Prostate gland (tissue), 2 donors: ENCODE results near the gene ENTPD7. TPM values are rescaled to one million over a fixed set of nuclear protein-coding genes. Genes with fewer than 3 reads are reported as not detected.

Experiments used
- DNase-seq: peaks from one replicate; pipeline ENCODE4 v3.0.0-alpha.2; 2019; ENCODE audit warnings: low spot score
- H3K27ac ChIP-seq, 2 donors: fragments of 200-600 bp; sonication (generic); 2 replicates each; pipeline ENCODE4 v1.5.1; 2017 to 2019
- H3K27me3 ChIP-seq: fragments of 200-600 bp; sonication (generic); replicated peaks from 2 replicates; pipeline ENCODE4 v1.5.1; 2019; ENCODE audit not compliant: insufficient read depth
- H3K36me3 ChIP-seq, 2 donors: fragments of 200-600 bp; sonication (generic); 1 replicate in 1 of 2; 2 replicates in 1 of 2; pipeline versions ENCODE4 v1.5.1 to v1.8.1; 2017 to 2019
- H3K4me1 ChIP-seq: fragments of 200-600 bp; sonication (generic); replicated peaks from 2 replicates; pipeline ENCODE4 v1.5.1; 2019
- H3K4me3 ChIP-seq, 2 donors: fragments of 200-600 bp; sonication (generic); 2 replicates each; pipeline ENCODE4 v1.5.1; 2017 to 2019
- H3K9me3 ChIP-seq: fragments of 200-600 bp; sonication (generic); 2 replicates; pipeline ENCODE4 v1.5.1; 2017
- CTCF ChIP-seq, 4 experiments: fragments of 200-600 bp in 2 of 4; fragments of 450-650 bp in 2 of 4; sonication (generic) in 2 of 4; IDR thresholded peaks; 1 replicate in 3 of 4; 2 replicates in 1 of 4; pipeline ENCODE4 v1.5.1; 2016 to 2019; ENCODE audit warnings: antibody characterized with exemption in 4 of 4, mild to moderate bottlenecking in 2 of 4, moderate library complexity in 2 of 4
- POLR2A ChIP-seq: fragments of 450-650 bp; IDR thresholded peaks from one replicate; pipeline ENCODE4 v1.6.1; 2016; ENCODE audit warnings: antibody characterized with exemption, mild to moderate bottlenecking
- POLR2AphosphoS5 ChIP-seq: sonication (generic); formaldehyde crosslinking; IDR thresholded peaks from one replicate; pipeline ENCODE4 v1.6.1; 2017; ENCODE audit warnings: antibody characterized with exemption
- WGBS: methylation state at CpG from one replicate; pipeline ENCODE4 v1.1.5; 2018; 5-methylcytosine and 5-hydroxymethylcytosine counted together
- intact Hi-C: fragments of 100-400 bp; cut with DNase I; formaldehyde crosslinking; loops from one replicate; pipeline ENCODE4 v1.14.2; 2022
- total RNA-seq, 2 donors: library from RNA; depleted of rRNA; stranded (reverse); fragments of >200 nt; gene quantifications; one replicate each; pipeline ENCODE4 v1.1.0, GENCODE V29; 2016

The ENTPD7 gene
- total RNA-seq: 10 to 100 TPM in 1 of 2 donors, 1 to 10 TPM in 1; 8.1 to 17.4 TPM

- TF ChIP-seq POLR2A (peak; percentile 82), CTCF (IDR thresholded peaks at IDR 0.05) (peak in 3 of 4 experiments; percentile 35 to 85 (median 84)), POLR2AphosphoS5 (peak; percentile 88)
- Histone ChIP-seq H3K9me3 (no peaks in the 10 kb centered on the region), H3K4me3 (peak within 1 kb of the TSS; percentile 76 to 77), H3K27ac (peak within 1 kb of the TSS; percentile 52 to 58), H3K27me3 (no peaks in the 10 kb centered on the region), H3K4me1 (no peaks in the 10 kb centered on the region), H3K36me3 (no peaks in the 10 kb centered on the region)
- under 1% methylated on average over 60 of the region's 71 CpGs for WGBS
- intact Hi-C loops: no loop called here
- peak; percentile 96 for DNase-seq
Measured at GRCh38 chr10:99659031-99659867, at the start of gene ENTPD7. ENTPD7 (plus strand) TSS chr10:99659509; CDS start chr10:99659957, 448 bp downstream.

GRCh38 chr10:99610221-99610620 is 49.1 kb upstream of the ENTPD7 start:
- no peaks in the 10 kb centered on the region for H3K27me3 ChIP-seq
- H3K27ac ChIP-seq: no peak overlapping the region
- TF ChIP-seq POLR2A: no peak
- TF ChIP-seq CTCF (IDR thresholded peaks at IDR 0.05): no peak
- no peak for TF ChIP-seq POLR2AphosphoS5
- DNase-seq: no peak
- intact Hi-C loops: no loop called here
- H3K4me1 ChIP-seq: no peaks in the 10 kb centered on the region
- no peak overlapping the region for H3K4me3 ChIP-seq
- WGBS: 92% methylated on average over 3 of the region's 3 CpGs
- H3K9me3 ChIP-seq: no peaks in the 10 kb centered on the region
- peaks cover 0 to 9% of the 10 kb centered on the region in 2 donors for H3K36me3 ChIP-seq

GRCh38 chr10:99611326-99611725 is 48.0 kb upstream of the ENTPD7 start:
- WGBS: 81% methylated on average over 4 of the region's 4 CpGs
- no peak for TF ChIP-seq CTCF (IDR thresholded peaks at IDR 0.05)
- no peak for TF ChIP-seq POLR2A
- no peak for TF ChIP-seq POLR2AphosphoS5
- Histone ChIP-seq H3K4me1 (no peaks in the 10 kb centered on the region), H3K9me3 (no peaks in the 10 kb centered on the region), H3K27ac (no peak overlapping the region), H3K27me3 (no peaks in the 10 kb centered on the region), H3K4me3 (no peak overlapping the region), H3K36me3 (peaks cover 0 to 9% of the 10 kb centered on the region in 2 donors)
- DNase-seq: no peak
- intact Hi-C loops: no loop called here

- peak; percentile 40 for DNase-seq
- no peaks in the 10 kb centered on the region for H3K27me3 ChIP-seq
- H3K9me3 ChIP-seq: no peaks in the 10 kb centered on the region
- TF ChIP-seq CTCF (IDR thresholded peaks at IDR 0.05) (peak; percentile 58 to 82 (median 80)), POLR2AphosphoS5 (peak; percentile 44), POLR2A (no peak)
- no peak overlapping the region for H3K27ac ChIP-seq
- 31% methylated on average over 7 of the region's 7 CpGs for WGBS
- intact Hi-C loops: loop anchor here (2.0 kb wide), 2 partner anchors 175 to 219 kb away; no protein-coding TSS in a partner anchor
- no peak overlapping the region for H3K4me3 ChIP-seq
- H3K4me1 ChIP-seq: no peaks in the 10 kb centered on the region
- peaks cover 0 to 9% of the 10 kb centered on the region in 2 donors for H3K36me3 ChIP-seq
Measured at GRCh38 chr10:99612167-99612831, 47.0 kb upstream of the ENTPD7 start.
